Activated CD4-positive, alpha-beta T cell treated with anti-CD3 and anti-CD28 coated beads, Interleukin-2, amount 10 ng/mL, durations not matched to agents 24 days and 14 days (primary cell): ENCODE data around the gene FGF16. TPM values are rescaled to one million over a fixed set of nuclear protein-coding genes. Genes with fewer than 3 reads are reported as not detected.
"Not testable (repeated sequence)": the region's sequence is repeated elsewhere in the genome, so short reads cannot be mapped to it uniquely, and the experiment has no call there.

Source experiments
- DNase-seq: peaks from one replicate; pipeline ENCODE4 v3.0.0; 2022
- H3K27ac Mint-ChIP-seq: one replicate; pipeline ENCODE4 v1.8.0; 2022; ENCODE audit warnings: mild to moderate bottlenecking, mixed read lengths
- H3K27me3 Mint-ChIP-seq: one replicate; pipeline ENCODE4 v1.8.0; 2022; ENCODE audit warnings: mixed read lengths
- H3K36me3 Mint-ChIP-seq: one replicate; pipeline ENCODE4 v1.8.0; 2022; ENCODE audit warnings: low read depth, mild to moderate bottlenecking, mixed read lengths
- H3K4me1 Mint-ChIP-seq: one replicate; pipeline ENCODE4 v1.8.0; 2021; ENCODE audit warnings: mixed read lengths
- H3K4me3 Mint-ChIP-seq: one replicate; pipeline ENCODE4 v1.8.0; 2022; ENCODE audit warnings: mild to moderate bottlenecking, moderate library complexity, mixed read lengths
- H3K9me3 Mint-ChIP-seq: one replicate; pipeline ENCODE4 v1.8.0; 2021; ENCODE audit warnings: mixed read lengths
- intact Hi-C: fragments of 100-400 bp; cut with micrococcal nuclease; formaldehyde crosslinking; loops from one replicate; pipeline ENCODE4 v1.15.1; 2023
- total RNA-seq: library from RNA; stranded (reverse); gene quantifications from 2 replicates; pipeline ENCODE4 v1.2.3, GENCODE V29; 2022

The FGF16 gene
- total RNA-seq, 1 donor from 2014 or later = not detected

- no peaks in the 10 kb centered on the region for H3K36me3 Mint-ChIP-seq
- no peaks in the 10 kb centered on the region for H3K27me3 Mint-ChIP-seq
- no peak for DNase-seq
- no peak overlapping the region for H3K27ac Mint-ChIP-seq
- no peak overlapping the region for H3K4me3 Mint-ChIP-seq
- intact Hi-C loops = no loop called here
- H3K9me3 Mint-ChIP-seq = peaks cover 10% of the 10 kb centered on the region
- no peaks in the 10 kb centered on the region for H3K4me1 Mint-ChIP-seq
Measured at GRCh38 chrX:77484045-77484444, 36.9 kb downstream of the FGF16 start.

GRCh38 chrX:77493677-77494553 lies 46.7 kb downstream of the FGF16 start:
- DNase-seq = no peak
- Mint-ChIP-seq H3K4me3 (no peak overlapping the region), H3K27me3 (peaks cover 4% of the 10 kb centered on the region), H3K27ac (no peak overlapping the region), H3K9me3 (peaks cover 3% of the 10 kb centered on the region), H3K36me3 (no peaks in the 10 kb centered on the region), H3K4me1 (no peaks in the 10 kb centered on the region)
- intact Hi-C loops = no loop called here

GRCh38 chrX:77500164-77500563 lies 53.0 kb downstream of the FGF16 start:
- intact Hi-C loops, H3K4me3 Mint-ChIP-seq, DNase-seq, H3K4me1 Mint-ChIP-seq, H3K9me3 Mint-ChIP-seq, H3K27ac Mint-ChIP-seq, H3K36me3 Mint-ChIP-seq: not testable (repeated sequence)
- H3K27me3 Mint-ChIP-seq = peaks cover 10% of the 10 kb centered on the region

- intact Hi-C loops = no loop called here
- DNase-seq = no peak
- H3K4me1 Mint-ChIP-seq = peaks cover 4% of the 10 kb centered on the region
- no peak overlapping the region for H3K4me3 Mint-ChIP-seq
- H3K9me3 Mint-ChIP-seq = peaks cover 3% of the 10 kb centered on the region
- peaks cover 7% of the 10 kb centered on the region for H3K36me3 Mint-ChIP-seq
- peaks cover 6% of the 10 kb centered on the region for H3K27me3 Mint-ChIP-seq
- H3K27ac Mint-ChIP-seq = no peak overlapping the region
Measured at GRCh38 chrX:77502951-77503525, 55.8 kb downstream of the FGF16 start.

GRCh38 chrX:77505227-77505626 lies 58.0 kb downstream of the FGF16 start:
- H3K4me3 Mint-ChIP-seq = no peak overlapping the region
- no peaks in the 10 kb centered on the region for H3K9me3 Mint-ChIP-seq
- no peak overlapping the region for H3K27ac Mint-ChIP-seq
- H3K36me3 Mint-ChIP-seq = peaks cover 15% of the 10 kb centered on the region
- intact Hi-C loops = no loop called here
- no peaks in the 10 kb centered on the region for H3K27me3 Mint-ChIP-seq
- H3K4me1 Mint-ChIP-seq = peaks cover 4% of the 10 kb centered on the region
- no peak for DNase-seq
